ENCODE results near the gene NOTCH1.

Gene NOTCH1

DNA sequence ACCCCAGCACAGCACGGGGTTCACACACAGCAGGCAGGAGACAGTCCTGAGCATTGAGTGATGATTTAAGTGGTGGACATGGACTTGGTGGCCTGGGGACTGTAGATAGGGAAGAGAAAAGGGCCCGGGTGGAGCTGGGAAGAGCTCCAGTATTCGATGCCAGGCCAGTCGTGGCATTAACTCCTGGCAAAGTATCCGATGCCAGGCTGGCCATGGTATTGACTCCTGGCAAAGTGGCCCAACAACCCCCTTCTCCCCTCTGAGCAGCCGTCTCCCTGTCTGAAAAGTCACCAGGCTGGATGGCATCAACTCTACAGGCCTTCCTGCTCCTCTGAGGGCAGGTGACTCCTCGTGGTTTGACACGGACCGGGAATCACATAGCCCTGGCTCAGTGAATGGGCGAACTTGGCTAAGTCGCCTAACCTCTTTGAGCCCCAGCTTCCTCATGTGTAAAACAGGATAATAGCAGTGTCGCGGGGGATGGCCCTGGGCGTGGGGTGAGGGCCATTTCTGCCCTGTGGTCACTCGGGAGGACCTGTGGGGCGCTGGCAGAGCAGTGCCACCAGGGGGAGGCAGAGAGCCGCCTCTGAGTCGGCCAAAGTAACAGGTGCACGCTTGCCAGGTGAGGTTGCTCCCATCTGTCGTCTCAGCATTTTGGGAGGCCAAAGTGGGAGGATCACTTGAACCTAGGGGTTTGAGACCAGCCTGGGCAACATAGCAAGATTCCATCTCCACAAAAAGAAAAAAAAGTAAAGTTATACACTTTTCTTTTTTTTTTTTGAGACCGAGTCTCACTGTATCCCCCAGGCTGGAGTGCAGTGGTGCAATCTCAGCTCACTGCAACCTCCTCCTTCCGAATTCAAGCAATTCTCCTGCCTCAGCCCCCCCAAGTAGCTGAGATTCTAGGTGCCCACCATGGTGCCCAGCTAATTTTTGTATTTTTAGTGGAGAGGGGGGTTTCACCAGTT, 57.3 kb downstream of the NOTCH1 start:
- H3K27me3 ChIP-seq (replicated peaks in 2 of 5; ENCODE audit: control insufficient read depth in 4 of 5, insufficient read depth in 5 of 5, low read length in 4 of 5): no peaks in the 10 kb centered on the region
- WGBS (ENCODE audit: insufficient coverage): 48% methylated on average over 18 of the region's 22 CpGs
- ChIA-PET CTCF (interaction anchor here (0.5 to 9.1 kb wide), 26 partner anchors 11 to 225 kb away, joined by 3 to 238 read pairs (median 6); no protein-coding TSS in a partner anchor), POLR2A (interaction anchor here (0.5 to 1.5 kb wide), 2 partner anchors 17 to 45 kb away, joined by 4 to 6 read pairs; no protein-coding TSS in a partner anchor)
- H3K9me3 ChIP-seq (ENCODE audit: control extremely low read depth in 1 of 5, control insufficient read depth in 4 of 5, insufficient read depth in 2 of 5, low read depth in 1 of 5, low read length in 4 of 5): no peaks in the 10 kb centered on the region
- peaks cover 0 to 11% (median 1%) of the 10 kb centered on the region in 4 experiments for H3K36me3 ChIP-seq (ENCODE audit: control insufficient read depth in 4 of 4, insufficient read depth in 4 of 4, low read length in 3 of 4)
- no peak overlapping the region for H3K4me3 ChIP-seq (ENCODE audit: control insufficient read depth in 1 of 7, extremely low read depth in 1 of 7, insufficient read depth in 4 of 7, low read depth in 2 of 7, low read length in 6 of 7)
- no peak overlapping the region for H3K27ac ChIP-seq (ENCODE audit: insufficient read depth in 1 of 2, low read depth in 1 of 2, low read length in 2 of 2, poor library complexity in 1 of 2, severe bottlenecking in 2 of 2)
- H3K4me1 ChIP-seq (ENCODE audit: control extremely low read depth in 1 of 4, control insufficient read depth in 4 of 4, insufficient read depth in 4 of 4, low read length in 3 of 4): peaks cover 0 to 34% (median 21%) of the 10 kb centered on the region in 4 experiments
- peak; percentile 40 to 56 (median 49) for DNase-seq

- 96% methylated on average over 7 of the region's 7 CpGs for WGBS (ENCODE audit: insufficient coverage)
- no peak overlapping the region for H3K4me3 ChIP-seq (ENCODE audit: control insufficient read depth in 1 of 7, extremely low read depth in 1 of 7, insufficient read depth in 4 of 7, low read depth in 2 of 7, low read length in 6 of 7)
- no peaks in the 10 kb centered on the region for H3K9me3 ChIP-seq (ENCODE audit: control extremely low read depth in 1 of 5, control insufficient read depth in 4 of 5, insufficient read depth in 2 of 5, low read depth in 1 of 5, low read length in 4 of 5)
- ChIA-PET CTCF (interaction anchor here (1.3 to 9.1 kb wide), 18 partner anchors 11 to 207 kb away, joined by 3 to 238 read pairs (median 16); no protein-coding TSS in a partner anchor), POLR2A (interaction anchor here (0.5 to 2.4 kb wide), 3 partner anchors 16 to 144 kb away, joined by 4 to 8 read pairs (median 6); no protein-coding TSS in a partner anchor)
- no peak overlapping the region for H3K27ac ChIP-seq (ENCODE audit: insufficient read depth in 1 of 2, low read depth in 1 of 2, low read length in 2 of 2, poor library complexity in 1 of 2, severe bottlenecking in 2 of 2)
- peaks cover 0 to 2% (median under 1%) of the 10 kb centered on the region in 4 experiments for H3K36me3 ChIP-seq (ENCODE audit: control insufficient read depth in 4 of 4, insufficient read depth in 4 of 4, low read length in 3 of 4)
- no peak for DNase-seq
- no peaks in the 10 kb centered on the region for H3K27me3 ChIP-seq (replicated peaks in 2 of 5; ENCODE audit: control insufficient read depth in 4 of 5, insufficient read depth in 5 of 5, low read length in 4 of 5)
- H3K4me1 ChIP-seq (ENCODE audit: control extremely low read depth in 1 of 4, control insufficient read depth in 4 of 4, insufficient read depth in 4 of 4, low read length in 3 of 4): peaks cover 0 to 35% (median 22%) of the 10 kb centered on the region in 4 experiments
These were observed 58.2 kb downstream of the NOTCH1 start for GRCh38 chr9:136487672-136488071.

- no peak overlapping the region for H3K27ac ChIP-seq (ENCODE audit: insufficient read depth in 1 of 2, low read depth in 1 of 2, low read length in 2 of 2, poor library complexity in 1 of 2, severe bottlenecking in 2 of 2)
- no peak overlapping the region for H3K4me3 ChIP-seq (ENCODE audit: control insufficient read depth in 1 of 7, extremely low read depth in 1 of 7, insufficient read depth in 4 of 7, low read depth in 2 of 7, low read length in 6 of 7)
- H3K4me1 ChIP-seq (ENCODE audit: control extremely low read depth in 1 of 4, control insufficient read depth in 4 of 4, insufficient read depth in 4 of 4, low read length in 3 of 4): peaks cover 2 to 39% (median 25%) of the 10 kb centered on the region in 4 experiments
- no peak for DNase-seq
- CTCF ChIA-PET: interaction anchor here (0.8 to 9.1 kb wide), 26 partner anchors 12 to 221 kb away, joined by 3 to 238 read pairs (median 9); no protein-coding TSS in a partner anchor
- POLR2A ChIA-PET: interaction anchor here (0.7 to 2.4 kb wide), 5 partner anchors 46 to 157 kb away, joined by 3 to 8 read pairs (median 3); no protein-coding TSS in a partner anchor
- no peaks in the 10 kb centered on the region for H3K36me3 ChIP-seq (ENCODE audit: control insufficient read depth in 4 of 4, insufficient read depth in 4 of 4, low read length in 3 of 4)
- 95% methylated on average over 17 of the region's 18 CpGs for WGBS (ENCODE audit: insufficient coverage)
- no peaks in the 10 kb centered on the region for H3K27me3 ChIP-seq (replicated peaks in 2 of 5; ENCODE audit: control insufficient read depth in 4 of 5, insufficient read depth in 5 of 5, low read length in 4 of 5)
- no peaks in the 10 kb centered on the region for H3K9me3 ChIP-seq (ENCODE audit: control extremely low read depth in 1 of 5, control insufficient read depth in 4 of 5, insufficient read depth in 2 of 5, low read depth in 1 of 5, low read length in 4 of 5)
These were observed 58.8 kb downstream of the NOTCH1 start for GRCh38 chr9:136486823-136487620.

- Histone ChIP-seq H3K36me3 (ENCODE audit: control insufficient read depth in 4 of 4, insufficient read depth in 4 of 4, low read length in 3 of 4) (no peaks in the 10 kb centered on the region), H3K4me3 (ENCODE audit: control insufficient read depth in 1 of 7, extremely low read depth in 1 of 7, insufficient read depth in 4 of 7, low read depth in 2 of 7, low read length in 6 of 7) (no peak overlapping the region), H3K27ac (ENCODE audit: insufficient read depth in 1 of 2, low read depth in 1 of 2, low read length in 2 of 2, poor library complexity in 1 of 2, severe bottlenecking in 2 of 2) (no peak overlapping the region), H3K9me3 (ENCODE audit: control extremely low read depth in 1 of 5, control insufficient read depth in 4 of 5, insufficient read depth in 2 of 5, low read depth in 1 of 5, low read length in 4 of 5) (no peaks in the 10 kb centered on the region), H3K27me3 (replicated peaks in 2 of 5; ENCODE audit: control insufficient read depth in 4 of 5, insufficient read depth in 5 of 5, low read length in 4 of 5) (no peaks in the 10 kb centered on the region), H3K4me1 (ENCODE audit: control extremely low read depth in 1 of 4, control insufficient read depth in 4 of 4, insufficient read depth in 4 of 4, low read length in 3 of 4) (peaks cover 7 to 47% (median 34%) of the 10 kb centered on the region in 4 experiments)
- DNase-seq: no peak
- 100% methylated on average over 3 of the region's 7 CpGs for WGBS (ENCODE audit: insufficient coverage)
- POLR2A ChIA-PET: interaction anchor here (0.7 to 2.4 kb wide), 4 partner anchors 47 to 158 kb away, joined by 3 to 8 read pairs (median 3); no protein-coding TSS in a partner anchor
- CTCF ChIA-PET: interaction anchor here (0.6 to 9.1 kb wide), 27 partner anchors 17 to 222 kb away, joined by 3 to 238 read pairs (median 6); no protein-coding TSS in a partner anchor
These were observed 59.7 kb downstream of the NOTCH1 start for GRCh38 chr9:136486131-136486530.

DNA sequence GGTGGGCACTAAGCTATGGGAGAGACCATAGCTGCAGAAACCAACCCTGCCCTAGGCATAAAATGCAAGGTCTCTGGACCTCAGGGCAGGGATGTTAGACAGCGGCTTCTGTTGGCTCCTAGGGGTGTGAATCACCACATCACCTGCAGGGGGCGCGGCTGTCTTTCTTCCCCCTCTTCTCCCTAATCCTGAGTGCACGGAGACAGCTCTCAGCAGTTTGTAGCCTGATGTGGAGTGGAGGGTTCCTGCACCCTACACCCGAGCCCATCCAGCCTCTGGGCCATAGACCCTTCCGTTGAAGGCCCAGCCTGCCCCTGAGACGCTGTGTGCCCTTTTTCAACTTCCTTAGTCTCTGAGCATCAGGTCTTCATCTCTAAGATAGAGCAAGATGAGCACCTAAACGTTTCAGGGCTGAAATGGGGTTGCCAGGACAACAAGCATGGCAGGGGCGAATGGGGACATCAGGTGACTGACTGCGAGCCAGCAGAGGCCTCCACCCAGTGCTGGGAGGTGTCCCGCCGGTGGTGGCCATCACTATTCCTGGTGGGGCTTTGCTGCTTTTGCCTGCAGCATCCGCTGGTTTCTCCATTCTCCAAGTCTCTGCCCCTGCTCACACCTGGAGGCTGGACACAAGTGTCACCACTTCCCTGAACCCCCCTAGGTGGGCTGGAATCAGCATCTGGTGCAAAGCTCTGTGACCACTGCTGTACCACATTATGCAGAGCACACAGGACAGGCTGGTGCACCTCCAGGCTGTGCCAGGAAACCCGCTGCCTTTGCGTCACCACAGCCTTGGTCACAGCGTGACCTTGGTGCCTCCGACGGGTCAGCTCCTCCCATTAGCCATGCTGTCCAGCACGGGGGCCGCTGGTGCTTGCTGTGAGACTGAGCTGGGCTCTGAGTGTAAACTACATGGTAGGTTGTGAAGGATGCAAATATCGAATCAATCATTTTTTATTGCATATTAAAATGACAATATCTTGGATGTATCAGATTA, 60.5 kb downstream of the NOTCH1 start:
- 56% methylated on average over 17 of the region's 21 CpGs for WGBS (ENCODE audit: insufficient coverage)
- peak; percentile 73 to 88 (median 80) for DNase-seq
- POLR2A ChIA-PET: interaction anchor here (0.8 to 2.6 kb wide), 3 partner anchors 48 to 146 kb away, joined by 4 to 9 read pairs (median 7); no protein-coding TSS in a partner anchor

More for the DNA sequence above, 60.5 kb downstream of the NOTCH1 start:
- no peaks in the 10 kb centered on the region for H3K9me3 ChIP-seq (ENCODE audit: control extremely low read depth in 1 of 5, control insufficient read depth in 4 of 5, insufficient read depth in 2 of 5, low read depth in 1 of 5, low read length in 4 of 5)
- H3K4me1 ChIP-seq (ENCODE audit: control extremely low read depth in 1 of 4, control insufficient read depth in 4 of 4, insufficient read depth in 4 of 4, low read length in 3 of 4): peaks cover 7 to 47% (median 34%) of the 10 kb centered on the region in 4 experiments
- H3K27me3 ChIP-seq (replicated peaks in 2 of 5; ENCODE audit: control insufficient read depth in 4 of 5, insufficient read depth in 5 of 5, low read length in 4 of 5): no peaks in the 10 kb centered on the region
- H3K36me3 ChIP-seq (ENCODE audit: control insufficient read depth in 4 of 4, insufficient read depth in 4 of 4, low read length in 3 of 4): peaks cover 0 to under 1% (median under 1%) of the 10 kb centered on the region in 4 experiments
- H3K27ac ChIP-seq (ENCODE audit: insufficient read depth in 1 of 2, low read depth in 1 of 2, low read length in 2 of 2, poor library complexity in 1 of 2, severe bottlenecking in 2 of 2): no peak overlapping the region
- H3K4me3 ChIP-seq (ENCODE audit: control insufficient read depth in 1 of 7, extremely low read depth in 1 of 7, insufficient read depth in 4 of 7, low read depth in 2 of 7, low read length in 6 of 7): no peak overlapping the region
- CTCF ChIA-PET: interaction anchor here (0.6 to 9.1 kb wide), 33 partner anchors 10 to 223 kb away, joined by 3 to 238 read pairs (median 5); no protein-coding TSS in a partner anchor

All from common myeloid progenitor, CD34-positive (primary cell).